Lower leg skin (tissue), 3 donors: ENCODE results near the gene IRX6.

Source experiments
- POLR2A ChIP-seq, 2 donors: fragments of 450-650 bp; IDR thresholded peaks; one replicate each; pipeline ENCODE4 v1.6.1; 2016 to 2017; ENCODE audit warnings: antibody characterized with exemption in 2 of 2, mild to moderate bottlenecking in 1 of 2, moderate library complexity in 1 of 2
- TF ChIP-seq, protein P1 (sequence below), 3 donors: fragments of 450-650 bp; IDR thresholded peaks; one replicate each; pipeline ENCODE4 v1.5.1; 2016; ENCODE audit warnings: antibody characterized with exemption in 3 of 3, mild to moderate bottlenecking in 3 of 3, moderate library complexity in 2 of 3

DNA sequence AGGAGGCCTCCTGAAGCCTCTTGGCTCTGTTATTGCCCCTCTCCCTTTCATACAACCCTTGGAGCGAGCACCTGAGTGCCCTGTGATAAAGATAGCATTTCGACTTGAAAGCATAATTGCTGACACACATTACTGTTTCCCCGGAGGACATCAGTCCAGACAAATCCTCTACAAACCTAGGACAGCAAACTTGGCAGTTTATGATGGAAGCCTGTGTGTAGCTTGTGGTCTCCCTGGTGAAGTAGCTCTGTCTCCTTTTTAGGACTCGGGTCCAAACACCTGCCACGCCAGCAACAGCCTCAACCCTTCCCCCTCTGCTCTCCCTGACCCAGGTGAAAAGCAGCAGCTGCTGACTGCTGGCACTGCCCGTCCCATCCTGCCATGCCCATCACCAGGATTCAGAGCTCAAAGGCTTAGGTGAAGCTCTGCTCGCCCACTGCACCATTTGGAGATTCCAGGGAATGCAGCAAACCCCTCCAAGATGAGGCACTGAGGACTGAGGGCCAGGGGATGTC is 55.9 kb downstream of the IRX6 start:
- TF ChIP-seq POLR2A (IDR thresholded peaks at IDR 0.05), result no peak
- TF ChIP-seq, protein P1, sequence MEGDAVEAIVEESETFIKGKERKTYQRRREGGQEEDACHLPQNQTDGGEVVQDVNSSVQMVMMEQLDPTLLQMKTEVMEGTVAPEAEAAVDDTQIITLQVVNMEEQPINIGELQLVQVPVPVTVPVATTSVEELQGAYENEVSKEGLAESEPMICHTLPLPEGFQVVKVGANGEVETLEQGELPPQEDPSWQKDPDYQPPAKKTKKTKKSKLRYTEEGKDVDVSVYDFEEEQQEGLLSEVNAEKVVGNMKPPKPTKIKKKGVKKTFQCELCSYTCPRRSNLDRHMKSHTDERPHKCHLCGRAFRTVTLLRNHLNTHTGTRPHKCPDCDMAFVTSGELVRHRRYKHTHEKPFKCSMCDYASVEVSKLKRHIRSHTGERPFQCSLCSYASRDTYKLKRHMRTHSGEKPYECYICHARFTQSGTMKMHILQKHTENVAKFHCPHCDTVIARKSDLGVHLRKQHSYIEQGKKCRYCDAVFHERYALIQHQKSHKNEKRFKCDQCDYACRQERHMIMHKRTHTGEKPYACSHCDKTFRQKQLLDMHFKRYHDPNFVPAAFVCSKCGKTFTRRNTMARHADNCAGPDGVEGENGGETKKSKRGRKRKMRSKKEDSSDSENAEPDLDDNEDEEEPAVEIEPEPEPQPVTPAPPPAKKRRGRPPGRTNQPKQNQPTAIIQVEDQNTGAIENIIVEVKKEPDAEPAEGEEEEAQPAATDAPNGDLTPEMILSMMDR (IDR thresholded peaks at IDR 0.05), result no peak
